Dendritic cell treated with granulocyte-macrophage colony-stimulating factor and Interleukin-4, amounts not matched to agents 40 ng/mL and 50 ng/mL, for 4 days (primary cell): ENCODE data around the gene COPB1.

ENCODE experiments used
- H3K27ac Mint-ChIP-seq: one replicate; pipeline ENCODE4 v1.8.0; 2022; ENCODE audit warnings: mild to moderate bottlenecking, mixed read lengths
- H3K27me3 Mint-ChIP-seq: one replicate; pipeline ENCODE4 v1.8.0; 2022; ENCODE audit warnings: mild to moderate bottlenecking, mixed read lengths
- H3K36me3 Mint-ChIP-seq: one replicate; pipeline ENCODE4 v1.8.0; 2022; ENCODE audit warnings: low read depth, mixed read lengths
- H3K4me1 Mint-ChIP-seq: one replicate; pipeline ENCODE4 v1.8.0; 2022; ENCODE audit warnings: low read depth, mixed read lengths
- H3K4me3 Mint-ChIP-seq: one replicate; pipeline ENCODE4 v1.8.0; 2022; ENCODE audit warnings: mild to moderate bottlenecking, moderate library complexity, mixed read lengths
- H3K9me3 Mint-ChIP-seq: one replicate; pipeline ENCODE4 v1.8.0; 2022; ENCODE audit warnings: mixed read lengths
- intact Hi-C: fragments of 100-400 bp; cut with micrococcal nuclease; formaldehyde crosslinking; loops from one replicate; pipeline ENCODE4 v1.15.0; 2022

The COPB1 gene

GRCh38 chr11:14529321-14529720, 29.7 kb upstream of the COPB1 start:
- no peaks in the 10 kb centered on the region for H3K9me3 Mint-ChIP-seq
- peaks cover 5% of the 10 kb centered on the region for H3K4me1 Mint-ChIP-seq
- H3K36me3 Mint-ChIP-seq: no peaks in the 10 kb centered on the region
- intact Hi-C loops: no loop called here
- H3K27ac Mint-ChIP-seq: no peak overlapping the region
- no peaks in the 10 kb centered on the region for H3K27me3 Mint-ChIP-seq
- H3K4me3 Mint-ChIP-seq: no peak overlapping the region

GRCh38 chr11:14522801-14523200, 23.2 kb upstream of the COPB1 start:
- peaks cover 16% of the 10 kb centered on the region for H3K4me1 Mint-ChIP-seq
- H3K27ac Mint-ChIP-seq: no peak overlapping the region
- H3K9me3 Mint-ChIP-seq: no peaks in the 10 kb centered on the region
- intact Hi-C loops: loop anchor here (5.0 kb wide), 3 partner anchors 120 to 384 kb away; partner anchors contain the start of genes CYP2R1 and PDE3B
- no peaks in the 10 kb centered on the region for H3K27me3 Mint-ChIP-seq
- peaks cover 26% of the 10 kb centered on the region for H3K36me3 Mint-ChIP-seq
- H3K4me3 Mint-ChIP-seq: no peak overlapping the region

GRCh38 chr11:14522245-14522644, 22.6 kb upstream of the COPB1 start:
- intact Hi-C loops: loop anchor here (5.0 kb wide), 3 partner anchors 120 to 385 kb away; partner anchors contain the start of genes CYP2R1 and PDE3B
- Mint-ChIP-seq H3K27me3 (no peaks in the 10 kb centered on the region), H3K27ac (no peak overlapping the region), H3K36me3 (peaks cover 31% of the 10 kb centered on the region), H3K4me1 (peaks cover 16% of the 10 kb centered on the region), H3K9me3 (no peaks in the 10 kb centered on the region), H3K4me3 (no peak overlapping the region)

GRCh38 chr11:14520747-14521151, 21.1 kb upstream of the COPB1 start:
- H3K4me1 Mint-ChIP-seq: peaks cover 16% of the 10 kb centered on the region
- peaks cover 40% of the 10 kb centered on the region for H3K36me3 Mint-ChIP-seq
- peak overlapping the region; percentile 89 for H3K4me3 Mint-ChIP-seq
- H3K9me3 Mint-ChIP-seq: no peaks in the 10 kb centered on the region
- H3K27ac Mint-ChIP-seq: peak overlapping the region; percentile 97
- H3K27me3 Mint-ChIP-seq: no peaks in the 10 kb centered on the region
- intact Hi-C loops: loop anchor here (1.0 to 5.0 kb wide), 4 partner anchors 21 to 387 kb away; partner anchors contain the start of genes COPB1, CYP2R1 and PDE3B

- Mint-ChIP-seq H3K4me1 (peaks cover 16% of the 10 kb centered on the region), H3K36me3 (peaks cover 43% of the 10 kb centered on the region), H3K4me3 (peak within 1 kb of the TSS; percentile 89), H3K27me3 (no peaks in the 10 kb centered on the region), H3K9me3 (no peaks in the 10 kb centered on the region), H3K27ac (peak within 1 kb of the TSS; percentile 97)
- intact Hi-C loops: loop anchor here (1.0 to 5.0 kb wide), 4 partner anchors 21 to 387 kb away; partner anchors contain the start of genes COPB1, CYP2R1 and PDE3B
Measured at GRCh38 chr11:14519917-14520746, 20.5 kb upstream of the COPB1 start, which contains the start of gene PSMA1. PSMA1 (minus strand) TSS chr11:14520386; CDS start chr11:14520299, 87 bp downstream.

GRCh38 chr11:14519597-14519916, 19.9 kb upstream of the COPB1 start:
- H3K4me3 Mint-ChIP-seq: peak overlapping the region; percentile 89
- intact Hi-C loops: no loop called here
- no peaks in the 10 kb centered on the region for H3K27me3 Mint-ChIP-seq
- H3K36me3 Mint-ChIP-seq: peaks cover 49% of the 10 kb centered on the region
- no peaks in the 10 kb centered on the region for H3K9me3 Mint-ChIP-seq
- H3K4me1 Mint-ChIP-seq: peaks cover 16% of the 10 kb centered on the region
- H3K27ac Mint-ChIP-seq: peak overlapping the region; percentile 97

- Mint-ChIP-seq H3K4me1 (peaks cover 16% of the 10 kb centered on the region), H3K36me3 (peaks cover 56% of the 10 kb centered on the region), H3K9me3 (no peaks in the 10 kb centered on the region), H3K4me3 (peak overlapping the region; percentile 89), H3K27ac (peak overlapping the region; percentile 97), H3K27me3 (no peaks in the 10 kb centered on the region)
- intact Hi-C loops: no loop called here
Measured at GRCh38 chr11:14518820-14519219, 19.2 kb upstream of the COPB1 start.

- H3K4me1 Mint-ChIP-seq: peaks cover 8% of the 10 kb centered on the region
- intact Hi-C loops: loop anchor here (5.0 kb wide), 1 partner anchor 46 kb away; no protein-coding TSS in a partner anchor
- H3K36me3 Mint-ChIP-seq: peaks cover 86% of the 10 kb centered on the region
- no peak overlapping the region for H3K27ac Mint-ChIP-seq
- no peaks in the 10 kb centered on the region for H3K9me3 Mint-ChIP-seq
- no peaks in the 10 kb centered on the region for H3K27me3 Mint-ChIP-seq
- H3K4me3 Mint-ChIP-seq: no peak overlapping the region
Measured at GRCh38 chr11:14513800-14514199, 14.2 kb upstream of the COPB1 start.

- Mint-ChIP-seq H3K27ac (no peak overlapping the region), H3K9me3 (no peaks in the 10 kb centered on the region), H3K36me3 (peaks cover 87% of the 10 kb centered on the region), H3K4me1 (no peaks in the 10 kb centered on the region), H3K4me3 (no peak overlapping the region), H3K27me3 (no peaks in the 10 kb centered on the region)
- intact Hi-C loops: no loop called here
Measured at GRCh38 chr11:14506532-14506931, 6.9 kb upstream of the COPB1 start.

- Mint-ChIP-seq H3K27me3 (no peaks in the 10 kb centered on the region), H3K4me3 (no peak overlapping the region), H3K9me3 (no peaks in the 10 kb centered on the region), H3K4me1 (peaks cover 5% of the 10 kb centered on the region), H3K36me3 (peaks cover 67% of the 10 kb centered on the region), H3K27ac (no peak overlapping the region)
- intact Hi-C loops: no loop called here
Measured at GRCh38 chr11:14503023-14503422, 3.4 kb upstream of the COPB1 start.

GRCh38 chr11:14502039-14502438, 2.4 kb upstream of the COPB1 start:
- H3K27me3 Mint-ChIP-seq: no peaks in the 10 kb centered on the region
- H3K4me1 Mint-ChIP-seq: peaks cover 15% of the 10 kb centered on the region
- H3K36me3 Mint-ChIP-seq: peaks cover 67% of the 10 kb centered on the region

GRCh38 chr11:14500181-14500651, 605 bp upstream of the COPB1 start:
- H3K27ac Mint-ChIP-seq: peak overlapping the region; percentile 91
- H3K4me1 Mint-ChIP-seq: peaks cover 20% of the 10 kb centered on the region
- no peaks in the 10 kb centered on the region for H3K27me3 Mint-ChIP-seq
- peak overlapping the region; percentile 95 for H3K4me3 Mint-ChIP-seq
- H3K9me3 Mint-ChIP-seq: no peaks in the 10 kb centered on the region
- intact Hi-C loops: no loop called here
- peaks cover 63% of the 10 kb centered on the region for H3K36me3 Mint-ChIP-seq

More at GRCh38 chr11:14502039-14502438, 2.4 kb upstream of the COPB1 start:
- Mint-ChIP-seq H3K27ac (no peak overlapping the region), H3K4me3 (no peak overlapping the region), H3K9me3 (no peaks in the 10 kb centered on the region)
- intact Hi-C loops: no loop called here

GRCh38 chr11:14499178-14499559, 442 bp downstream of the COPB1 start:
- Mint-ChIP-seq H3K9me3 (no peaks in the 10 kb centered on the region), H3K27me3 (no peaks in the 10 kb centered on the region), H3K4me1 (peaks cover 20% of the 10 kb centered on the region), H3K27ac (peak overlapping the region; percentile 91), H3K36me3 (peaks cover 63% of the 10 kb centered on the region), H3K4me3 (peak overlapping the region; percentile 95)
- intact Hi-C loops: loop anchor here (1.0 to 5.0 kb wide), 2 partner anchors 21 to 37 kb away; partner anchors contain the start of gene PSMA1

GRCh38 chr11:14480716-14481115, 18.9 kb downstream of the COPB1 start:
- Mint-ChIP-seq H3K4me3 (no peak overlapping the region), H3K36me3 (peaks cover 91% of the 10 kb centered on the region), H3K27ac (no peak overlapping the region), H3K27me3 (no peaks in the 10 kb centered on the region), H3K9me3 (no peaks in the 10 kb centered on the region), H3K4me1 (peaks cover 1% of the 10 kb centered on the region)
- intact Hi-C loops: no loop called here
